ENCODE results near the gene TMEM271. TPM values are rescaled to one million over a fixed set of nuclear protein-coding genes. Genes with fewer than 3 reads are reported as not detected.

The TMEM271 gene
- total RNA-seq, 1 donor from 2014 or later = not detected

DNA sequence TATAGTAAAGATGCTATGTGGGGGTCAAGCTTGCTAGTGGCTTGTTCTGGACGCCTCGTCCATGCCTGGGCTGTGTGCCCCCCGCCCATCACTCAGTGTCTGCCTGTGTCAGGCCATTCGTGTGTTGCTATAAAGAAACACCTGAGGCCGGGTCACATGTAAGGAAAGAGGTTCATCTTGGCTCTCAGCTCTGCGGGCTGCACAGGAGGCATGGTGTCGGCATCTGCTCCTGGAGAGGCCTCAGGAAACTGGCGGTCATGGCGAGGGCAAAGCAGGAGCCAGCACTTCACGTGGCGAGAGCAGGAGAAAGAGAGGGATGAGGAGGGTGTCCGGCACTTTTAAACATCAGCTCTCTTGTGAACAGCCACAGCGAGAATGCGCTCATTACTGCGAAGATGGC, 51.9 kb downstream of the TMEM271 start:
- Histone ChIP-seq H3K4me1 (no peaks in the 10 kb centered on the region), H3K36me3 (peaks cover 81% of the 10 kb centered on the region), H3K4me3 (no peak overlapping the region), H3K9me3 (no peaks in the 10 kb centered on the region), H3K27me3 (no peaks in the 10 kb centered on the region), H3K27ac (no peak overlapping the region)
- DNase-seq (no peak), ATAC-seq (no peak)
- TF ChIP-seq CTCF (IDR thresholded peaks at IDR 0.05) = no peak
- intact Hi-C loops (cut with DNase I) = no loop called here

Other genes starting within 250 kb of the TMEM271 start
- gene ZNF141, start 238.5 kb downstream of the TMEM271 start, total RNA-seq = 19.9 TPM
- 24.1 TPM for gene ZNF721, start 77.1 kb downstream of the TMEM271 start, total RNA-seq
- gene PIGG, start 77.1 kb downstream of the TMEM271 start, total RNA-seq = 59.9 TPM
- 9.1 TPM for gene PDE6B, start 49.3 kb upstream of the TMEM271 start, total RNA-seq
- gene ATP5ME, start 98.0 kb upstream of the TMEM271 start, total RNA-seq = 167 TPM
- 9.7 TPM for gene MYL5, start 98.2 kb upstream of the TMEM271 start, total RNA-seq
- 32.9 TPM for gene SLC49A3, start 112.9 kb upstream of the TMEM271 start, total RNA-seq
- gene PCGF3, start 129.5 kb upstream of the TMEM271 start, total RNA-seq = 42.2 TPM
- 5.2 TPM for gene CPLX1, start 249.8 kb upstream of the TMEM271 start, total RNA-seq

All from upper lobe of right lung (tissue), 1 donor.